Activated CD4-positive, alpha-beta T cell treated with anti-CD3 and anti-CD28 coated beads, Interleukin-2, amount 50 U/mL, for 48 hours (primary cell): ENCODE results near the gene DCAF8L2.
"Not testable (repeated sequence)": the region's sequence is repeated elsewhere in the genome, so short reads cannot be mapped to it uniquely, and the experiment has no call there.

Experiments used
- DNase-seq, 2 experiments: peaks; one replicate each; pipeline ENCODE4 v3.0.0-alpha.2; 2020

The DCAF8L2 gene

DNA sequence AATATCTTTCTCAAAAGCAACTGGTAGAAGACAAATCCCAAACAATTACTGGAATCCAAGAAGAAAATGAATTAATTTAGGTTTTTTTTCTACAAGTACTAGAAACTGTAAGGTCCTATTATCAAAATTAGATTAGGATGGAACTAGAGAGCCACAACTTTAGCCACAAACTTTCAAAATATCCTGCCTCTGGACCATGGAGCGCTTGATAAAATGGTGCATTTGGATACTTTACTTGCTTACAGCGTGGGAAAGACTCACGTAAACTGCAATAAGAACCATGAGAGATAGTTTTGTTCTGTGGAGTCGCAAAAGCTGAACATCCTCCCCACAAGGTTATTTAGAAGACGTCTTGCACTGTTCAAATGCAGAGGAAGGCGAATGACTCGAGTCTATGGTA, at the start of gene DCAF8L2:
TSS of gene DCAF8L2 (plus strand) at position 301 of the 400 bp plus-strand sequence. CDS start 156,552 bp downstream, outside the sequence.
- DNase-seq, result no peak

- DNase-seq, result not testable (repeated sequence)
These were observed 49.0 kb upstream of the DCAF8L2 start for GRCh38 chrX:27541161-27541560.

DNA sequence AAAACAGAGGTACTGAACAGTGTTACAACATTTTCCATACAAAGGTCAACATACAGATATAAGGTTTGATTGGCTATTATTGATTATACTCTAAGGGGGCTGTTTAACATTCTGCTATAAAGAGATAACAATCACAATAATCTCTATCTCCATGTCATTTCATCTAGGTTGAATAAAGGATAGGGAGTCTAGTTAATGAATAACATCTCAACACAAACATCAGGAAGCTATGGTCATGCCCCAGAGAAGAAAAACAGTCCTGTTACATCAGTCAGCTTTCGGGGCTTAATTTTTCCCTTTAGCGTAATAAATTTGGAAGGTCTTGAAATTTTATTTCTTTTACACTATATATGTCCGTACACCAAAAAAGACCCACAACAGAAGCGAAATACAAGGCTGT, 41.5 kb upstream of the DCAF8L2 start:
- DNase-seq, result no peak

GRCh38 chrX:27549688-27550087, 40.5 kb upstream of the DCAF8L2 start:
- no peak for DNase-seq

DNA sequence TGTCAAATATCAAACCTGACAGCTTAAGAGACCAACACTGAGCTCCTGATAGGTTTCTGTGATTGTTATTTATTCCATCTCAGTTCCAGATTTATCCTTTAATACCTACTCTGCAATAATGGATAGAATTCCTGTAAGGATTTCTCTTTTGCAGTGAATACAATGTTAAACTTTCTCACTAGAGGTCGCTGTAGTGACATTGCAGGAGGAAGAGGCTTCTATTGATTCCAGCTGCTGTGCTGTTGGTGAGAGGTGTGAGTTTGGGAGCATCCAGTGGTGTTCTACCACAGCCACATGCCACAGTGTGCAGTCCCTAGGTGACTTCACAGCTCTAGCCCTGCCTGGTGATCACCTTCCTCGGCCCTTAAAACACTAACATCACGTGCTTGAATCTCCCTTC, 34.6 kb upstream of the DCAF8L2 start:
- DNase-seq, result no peak

GRCh38 chrX:27565992-27566391, 24.2 kb upstream of the DCAF8L2 start:
- DNase-seq, result no peak

- DNase-seq, result no peak
These were observed 19.0 kb upstream of the DCAF8L2 start for GRCh38 chrX:27571164-27571563.

GRCh38 chrX:27575565-27575964, 14.6 kb upstream of the DCAF8L2 start:
- no peak for DNase-seq

GRCh38 chrX:27583976-27584375, 6.2 kb upstream of the DCAF8L2 start:
- DNase-seq, result no peak

GRCh38 chrX:27591938-27592337, 1.8 kb downstream of the DCAF8L2 start:
- no peak for DNase-seq

GRCh38 chrX:27597508-27597907, 7.4 kb downstream of the DCAF8L2 start:
- DNase-seq, result no peak

- no peak for DNase-seq
These were observed 8.2 kb downstream of the DCAF8L2 start for GRCh38 chrX:27598312-27598711.

DNA sequence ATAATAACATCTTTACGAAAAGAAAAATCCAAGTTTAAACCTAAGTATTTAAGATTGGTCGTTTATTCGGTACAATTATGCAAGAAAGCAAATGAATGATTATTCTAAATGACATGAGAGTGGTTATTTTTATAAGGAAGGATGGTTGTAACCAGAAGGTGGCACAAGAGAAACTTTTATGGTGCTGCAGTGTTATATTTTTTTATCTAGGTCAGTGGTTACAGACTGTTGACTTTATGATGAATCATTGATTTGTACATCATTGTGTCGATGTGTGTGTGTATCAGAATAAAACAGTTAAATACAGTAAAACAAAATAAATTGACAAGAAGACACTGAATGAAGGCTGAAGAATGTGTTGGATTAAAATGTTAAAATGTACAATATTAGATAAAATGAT, 9.8 kb downstream of the DCAF8L2 start:
- DNase-seq, result no peak

DNA sequence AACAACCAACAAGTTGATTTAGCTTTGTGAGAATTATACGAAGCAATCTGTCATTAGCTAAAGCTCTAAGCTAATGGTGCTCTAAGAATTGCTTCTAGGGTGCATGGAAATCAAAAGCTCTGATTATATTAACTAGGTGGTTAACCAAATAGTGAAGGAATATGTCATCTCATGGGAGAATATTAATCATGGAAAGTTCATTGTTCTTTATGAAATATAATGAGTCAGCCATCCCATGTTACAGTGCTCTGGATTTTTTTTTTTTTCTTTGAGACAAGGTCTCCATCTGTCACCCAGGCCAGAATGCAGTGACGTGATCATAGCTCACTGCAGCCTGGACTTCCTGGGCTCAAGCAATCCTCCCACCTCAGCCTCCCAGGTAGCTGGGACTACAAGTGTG, 10.5 kb downstream of the DCAF8L2 start:
- DNase-seq, result no peak

DNA sequence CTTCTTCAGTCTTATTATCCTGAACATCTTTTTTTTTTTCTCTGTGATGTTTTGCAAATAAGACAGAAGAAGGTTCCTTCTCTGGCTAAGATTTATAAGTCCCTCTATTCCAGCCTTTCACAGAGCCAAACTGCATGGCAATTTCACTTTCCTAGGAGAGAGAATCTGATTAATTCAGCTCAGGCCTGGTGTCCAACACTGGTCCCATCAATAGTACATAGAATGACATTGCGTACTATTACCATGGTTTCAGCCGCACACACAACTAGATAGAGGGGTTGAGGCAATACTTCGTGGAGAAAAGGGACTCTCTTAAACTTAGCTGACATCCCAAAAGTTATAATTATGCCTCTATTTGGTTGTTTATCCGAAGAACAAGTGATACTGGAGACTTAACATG, 18.5 kb downstream of the DCAF8L2 start:
- no peak for DNase-seq

DNA sequence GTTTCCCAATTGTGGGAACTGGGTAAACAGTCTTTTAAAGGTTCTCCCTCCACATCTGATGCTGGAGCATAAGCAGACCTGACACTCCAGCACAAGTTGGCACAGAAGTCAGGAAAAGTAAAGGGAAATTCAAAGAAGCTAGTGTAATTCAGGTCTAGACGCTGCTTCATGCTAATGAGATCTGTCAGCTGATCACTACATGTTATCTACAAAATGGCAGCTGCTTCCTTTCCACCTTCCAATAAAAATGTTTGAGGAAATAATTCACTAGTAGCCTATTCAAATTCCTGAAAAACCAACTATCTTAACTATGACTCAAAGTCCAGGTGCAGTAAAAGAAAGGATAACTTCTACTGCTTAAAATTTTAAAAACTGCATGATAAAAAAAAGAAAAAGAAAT, 29.3 kb downstream of the DCAF8L2 start:
- no peak for DNase-seq

- DNase-seq, result no peak
These were observed 29.8 kb downstream of the DCAF8L2 start for GRCh38 chrX:27619975-27620374.

- no peak for DNase-seq
These were observed 32.7 kb downstream of the DCAF8L2 start for GRCh38 chrX:27622883-27623282.

DNA sequence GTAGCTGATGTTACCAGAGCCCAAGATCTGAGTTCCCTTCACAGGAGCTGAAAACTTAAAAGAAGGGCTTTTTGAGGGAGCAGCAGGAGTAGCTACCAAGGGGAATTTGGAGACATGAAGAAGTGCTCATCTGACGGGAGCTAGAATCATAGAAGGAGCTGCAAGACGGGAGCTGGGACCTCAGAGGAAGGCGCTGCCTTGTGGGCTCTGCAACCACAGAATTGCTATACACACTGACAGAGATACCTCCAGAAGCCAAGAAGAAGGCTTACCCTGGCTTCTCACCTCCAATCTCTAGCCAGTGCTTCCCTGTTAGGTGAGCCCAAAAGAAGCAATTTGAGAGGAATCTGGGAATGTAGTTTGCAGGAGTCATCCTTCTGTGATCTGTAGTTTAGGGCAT, 35.9 kb downstream of the DCAF8L2 start:
- DNase-seq, result no peak

- DNase-seq, result no peak
These were observed 43.2 kb downstream of the DCAF8L2 start for GRCh38 chrX:27633328-27633727.

DNA sequence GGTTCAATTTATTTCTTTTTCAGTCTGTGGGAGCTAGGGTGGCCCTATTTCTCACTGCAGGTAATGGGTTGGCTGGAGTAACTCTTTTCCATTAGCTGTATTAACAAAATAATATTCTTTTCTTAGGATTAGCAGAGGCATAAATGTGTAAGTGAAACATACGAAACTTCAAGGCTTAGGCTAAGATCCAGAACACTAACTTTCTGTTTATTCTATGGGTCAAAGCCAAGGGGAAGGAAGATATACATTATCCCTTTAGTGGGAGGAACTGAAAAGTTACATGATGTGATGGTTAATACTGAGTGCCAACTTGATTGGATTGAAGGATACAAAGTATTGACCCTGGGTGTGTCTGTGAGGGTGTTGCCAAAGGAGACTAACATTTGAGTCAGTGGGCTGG, 66.4 kb downstream of the DCAF8L2 start:
- no peak for DNase-seq

GRCh38 chrX:27660878-27661277, 70.7 kb downstream of the DCAF8L2 start:
- no peak for DNase-seq

GRCh38 chrX:27671234-27671633, 81.1 kb downstream of the DCAF8L2 start:
- DNase-seq, result no peak

GRCh38 chrX:27674491-27674890, 84.3 kb downstream of the DCAF8L2 start:
- no peak for DNase-seq

DNA sequence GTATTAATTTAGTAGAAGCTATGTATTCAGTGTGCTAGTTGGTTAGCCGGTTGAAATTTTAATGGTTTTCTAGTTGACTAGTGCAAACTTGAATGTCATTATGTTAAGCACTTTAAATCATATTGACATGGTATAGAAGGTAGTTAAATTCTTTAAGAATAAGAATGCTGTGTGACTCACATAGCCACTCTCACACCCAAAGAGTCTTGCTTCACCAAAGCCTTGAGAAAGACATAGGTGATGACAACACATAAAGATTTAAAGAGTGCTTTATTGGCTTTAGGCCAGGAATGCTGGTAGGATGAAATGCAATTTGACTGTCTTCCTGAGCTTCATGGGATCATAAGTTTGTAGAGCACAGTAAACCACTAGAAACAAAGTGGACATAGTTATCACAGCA, 85.3 kb downstream of the DCAF8L2 start:
- no peak for DNase-seq

DNA sequence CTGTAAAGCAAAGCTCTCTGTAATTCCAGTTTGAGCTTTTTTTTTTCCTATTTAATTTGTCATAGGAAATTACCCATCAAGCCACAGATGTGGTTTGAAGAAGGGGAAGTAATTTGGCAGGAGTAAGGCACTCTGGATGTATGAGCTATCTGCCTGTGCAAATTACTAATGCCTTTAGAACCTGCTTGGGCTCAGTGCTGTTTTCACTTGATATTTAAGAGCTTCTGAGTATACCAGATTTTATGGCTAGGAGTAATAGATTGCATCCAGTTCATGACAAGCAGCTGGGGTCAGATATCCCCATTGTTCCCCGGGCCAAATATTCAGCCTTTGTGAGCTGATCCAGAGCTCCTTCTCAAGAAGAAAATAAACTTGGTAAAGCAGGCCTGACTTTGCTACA, 89.1 kb downstream of the DCAF8L2 start:
- DNase-seq, result no peak
